GM21717 (cell line): ENCODE measurements around the gene PIGU.
"Not testable (repeated sequence)": the region's sequence is repeated elsewhere in the genome, so short reads cannot be mapped to it uniquely, and the experiment has no call there.

ENCODE experiments used
- ATAC-seq: cut with Tn5 transposase; IDR thresholded peaks from one replicate; pipeline ENCODE4 v1.9.1; 2021; ENCODE audit warnings: mild to moderate bottlenecking, moderate library complexity; ENCODE audit not compliant: unreplicated experiment

PIGU gene

GRCh38 chr20:34536798-34537394 lies 140.0 kb downstream of the PIGU start:
- ATAC-seq: no peak

DNA sequence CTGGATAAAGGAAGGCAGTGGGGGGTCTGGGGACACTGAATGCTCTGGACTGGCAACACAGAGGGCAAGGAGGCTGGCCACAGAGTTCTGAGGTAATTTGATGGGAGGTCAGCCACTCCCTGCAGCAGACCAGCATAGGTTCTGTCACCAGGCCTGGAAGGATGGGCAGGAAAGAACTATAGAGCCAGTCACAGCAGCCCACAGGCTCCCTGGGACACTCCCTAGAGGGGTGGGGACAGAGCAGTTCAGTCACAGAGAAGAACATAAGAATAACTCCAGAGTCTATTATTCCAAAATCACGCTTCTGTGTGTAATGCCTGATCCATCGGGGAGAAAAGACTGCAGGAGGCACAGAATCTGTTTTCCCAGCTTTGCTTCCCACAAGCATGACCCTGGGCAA lies 141.0 kb downstream of the PIGU start:
- ATAC-seq: no peak

DNA sequence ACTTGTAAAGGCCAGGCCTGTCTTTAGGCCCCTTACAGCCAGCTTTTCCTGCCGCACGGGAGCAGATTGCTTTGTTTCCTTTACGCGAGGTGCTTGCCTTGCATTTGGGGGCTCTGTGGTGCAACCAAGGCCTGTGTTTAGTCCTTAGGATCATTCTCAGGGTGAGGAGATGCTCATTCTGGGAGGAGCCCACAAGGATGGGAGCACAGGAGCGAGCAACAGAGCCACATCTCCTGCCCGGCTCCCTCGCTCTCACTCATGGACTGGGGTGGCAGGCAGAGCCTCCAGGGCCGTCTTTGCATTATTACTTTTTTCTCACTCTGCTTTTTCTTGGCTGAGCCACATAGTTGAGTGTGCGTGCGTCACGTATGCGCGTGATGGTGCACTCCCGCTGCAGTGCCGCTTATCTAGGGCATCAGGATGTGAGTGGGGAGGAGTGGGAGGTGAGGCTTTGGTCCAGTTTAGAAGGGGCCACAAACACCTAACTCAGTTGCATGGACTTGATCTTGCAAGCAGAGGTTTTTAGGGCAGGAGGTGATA lies 141.5 kb downstream of the PIGU start:
- ATAC-seq: no peak

DNA sequence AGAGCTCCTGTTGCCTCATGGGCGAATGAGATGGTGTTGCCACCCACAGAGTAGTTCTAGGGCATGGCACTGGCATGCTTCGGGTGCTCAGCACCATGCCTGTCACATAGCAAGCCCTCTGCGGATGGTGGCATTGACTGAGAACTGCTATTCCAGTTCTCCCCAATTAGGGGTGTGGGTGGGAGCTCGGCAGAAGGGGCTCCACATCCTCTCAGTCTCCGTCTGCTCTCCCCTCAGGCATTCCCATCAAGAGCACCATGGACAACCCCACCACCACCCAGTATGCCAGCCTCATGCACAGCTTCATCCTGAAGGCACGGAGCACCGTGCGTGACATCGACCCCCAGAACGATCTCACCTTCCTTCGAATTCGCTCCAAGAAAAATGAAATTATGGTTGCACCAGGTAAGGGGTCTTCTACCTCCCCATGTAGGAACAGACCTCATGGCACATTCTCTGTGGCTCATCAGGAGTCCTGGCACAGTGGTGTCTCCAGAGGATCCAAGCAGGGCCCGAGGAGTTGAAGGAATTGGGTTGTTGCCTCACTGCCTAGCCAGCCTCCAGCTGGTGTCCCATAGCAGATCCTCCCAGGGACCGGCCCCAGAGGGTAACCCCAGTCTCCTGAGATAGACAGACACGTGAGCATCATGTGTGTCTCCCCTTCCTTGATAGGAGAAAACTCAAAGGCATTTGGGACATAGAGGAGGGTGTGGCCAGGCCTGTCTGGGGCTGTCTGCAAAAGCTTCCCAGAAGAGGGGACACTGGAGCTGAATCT lies 142.3 kb downstream of the PIGU start:
- ATAC-seq: no peak

DNA sequence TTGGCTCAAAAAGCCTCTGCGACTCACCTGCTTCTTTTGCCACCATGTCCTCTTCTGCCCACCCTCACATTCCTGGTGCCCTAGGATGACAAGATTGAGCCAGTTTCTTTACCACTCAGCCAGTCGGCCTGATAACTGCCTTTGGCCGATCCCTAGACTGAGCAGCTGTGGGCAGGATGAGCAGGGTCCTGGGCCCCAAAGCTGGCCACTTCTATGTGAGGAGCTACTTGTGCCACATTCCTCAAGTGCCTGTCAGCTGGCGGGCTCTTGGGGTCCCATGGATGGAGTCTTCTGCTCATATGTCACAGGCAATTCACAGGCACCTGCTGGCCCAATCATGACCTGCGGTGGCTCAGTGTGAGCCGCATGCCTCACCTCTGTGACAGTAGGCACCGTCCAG lies 144.1 kb downstream of the PIGU start:
- no peak for ATAC-seq

GRCh38 chr20:34532320-34532719 lies 144.6 kb downstream of the PIGU start:
- ATAC-seq: no peak

GRCh38 chr20:34531608-34532265 lies 145.2 kb downstream of the PIGU start:
- ATAC-seq: no peak

- ATAC-seq: no peak
Observed at GRCh38 chr20:34530342-34530741, 146.6 kb downstream of the PIGU start.

GRCh38 chr20:34529742-34530141 lies 147.2 kb downstream of the PIGU start:
- no peak for ATAC-seq

GRCh38 chr20:34528921-34529297 lies 148.0 kb downstream of the PIGU start:
- ATAC-seq: no peak

GRCh38 chr20:34527016-34527415 lies 149.9 kb downstream of the PIGU start:
- ATAC-seq: no peak

GRCh38 chr20:34526466-34526865 lies 150.4 kb downstream of the PIGU start:
- ATAC-seq: no peak

- no peak for ATAC-seq
Observed at GRCh38 chr20:34525709-34526416, 151.0 kb downstream of the PIGU start.

DNA sequence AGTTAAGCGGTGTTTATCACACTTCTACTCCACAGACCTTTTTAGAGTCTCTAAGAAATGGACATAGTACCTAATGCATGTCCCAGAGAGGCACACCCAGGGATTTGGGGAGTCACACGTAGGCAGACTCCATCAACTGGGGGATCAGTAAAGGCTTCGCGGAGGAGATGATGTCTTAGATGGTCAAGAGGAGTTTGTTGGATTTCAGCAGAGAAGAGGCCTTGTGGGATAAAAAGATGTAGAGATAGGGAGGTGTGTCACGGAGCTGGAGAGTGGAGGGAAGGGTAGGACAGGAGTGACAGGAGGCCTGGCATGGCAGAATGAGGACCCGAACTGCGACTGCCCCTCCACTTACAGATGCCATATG lies 151.6 kb downstream of the PIGU start:
- no peak for ATAC-seq

GRCh38 chr20:34524426-34524825 lies 152.5 kb downstream of the PIGU start:
- no peak for ATAC-seq

DNA sequence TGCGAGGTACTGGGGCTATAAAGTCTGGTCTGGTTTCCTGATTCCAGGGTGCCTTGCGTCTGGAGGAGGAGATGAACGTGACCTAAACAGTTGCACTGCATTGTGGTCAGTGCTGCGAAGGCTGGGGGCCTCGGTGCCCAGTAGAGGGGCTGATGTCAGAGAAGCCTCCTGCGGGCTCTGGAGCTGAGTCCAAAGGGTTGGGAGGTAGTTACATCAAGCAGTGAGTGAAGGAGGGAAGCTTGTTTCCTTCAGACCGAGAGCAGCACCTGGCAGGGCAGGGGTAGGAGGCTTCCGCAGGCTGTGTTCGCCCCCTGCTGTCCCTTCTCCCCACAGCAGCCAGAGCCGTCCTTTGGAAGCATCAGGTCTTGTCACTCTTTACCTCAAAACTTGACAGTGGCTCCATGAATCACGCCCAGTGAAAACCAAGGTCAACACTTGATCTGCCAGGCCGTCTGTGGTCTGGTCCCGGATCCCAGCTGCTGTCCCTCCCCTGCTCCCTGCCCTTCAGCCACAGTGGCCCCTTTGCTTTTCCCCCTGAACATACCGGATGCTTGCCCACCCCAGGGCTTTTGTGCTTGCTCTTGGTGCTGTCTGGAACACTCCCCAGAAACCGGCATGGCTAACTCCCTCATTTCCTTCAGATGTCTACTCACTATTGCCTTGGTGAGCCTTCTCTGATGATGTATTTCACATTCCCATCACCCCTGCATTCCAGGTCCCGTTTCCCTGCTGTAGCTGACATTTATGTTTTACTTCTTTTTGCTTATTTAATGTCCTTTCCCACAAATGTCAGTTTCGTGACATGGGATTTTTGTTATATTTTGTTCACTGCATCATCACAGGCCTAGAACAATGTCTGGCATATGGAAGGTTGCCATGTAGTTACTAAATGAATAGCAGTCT lies 153.7 kb downstream of the PIGU start:
- no peak for ATAC-seq

GRCh38 chr20:34519841-34520240 lies 157.1 kb downstream of the PIGU start:
- ATAC-seq: not testable (repeated sequence)

- not testable (repeated sequence) for ATAC-seq
Observed at GRCh38 chr20:34518863-34519262, 158.0 kb downstream of the PIGU start.

GRCh38 chr20:34517114-34517505 lies 159.8 kb downstream of the PIGU start:
- ATAC-seq: no peak
